ENCODE measurements around the gene FGFBP2.

DNA sequence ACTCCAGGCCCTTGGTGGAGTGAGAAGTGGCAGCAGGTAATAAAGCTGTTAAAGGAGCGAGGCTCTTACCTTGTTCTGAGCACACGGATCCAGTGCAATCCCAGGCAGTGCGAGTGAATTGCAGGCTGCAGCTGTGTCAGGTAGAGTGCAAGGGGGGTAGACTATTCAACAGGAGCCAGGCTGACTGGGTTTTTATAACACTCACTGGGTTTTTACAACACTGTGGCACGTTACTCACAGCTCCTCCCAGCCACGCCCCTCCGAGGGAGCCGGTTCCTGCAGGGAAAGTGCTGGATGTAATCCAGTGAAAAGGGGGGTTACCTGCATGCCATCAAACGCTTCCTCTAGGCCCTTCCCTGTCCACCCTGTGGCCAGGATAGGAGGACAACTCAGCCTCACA, 24.8 kb downstream of the FGFBP2 start:
- TF ChIP-seq, protein P1, sequence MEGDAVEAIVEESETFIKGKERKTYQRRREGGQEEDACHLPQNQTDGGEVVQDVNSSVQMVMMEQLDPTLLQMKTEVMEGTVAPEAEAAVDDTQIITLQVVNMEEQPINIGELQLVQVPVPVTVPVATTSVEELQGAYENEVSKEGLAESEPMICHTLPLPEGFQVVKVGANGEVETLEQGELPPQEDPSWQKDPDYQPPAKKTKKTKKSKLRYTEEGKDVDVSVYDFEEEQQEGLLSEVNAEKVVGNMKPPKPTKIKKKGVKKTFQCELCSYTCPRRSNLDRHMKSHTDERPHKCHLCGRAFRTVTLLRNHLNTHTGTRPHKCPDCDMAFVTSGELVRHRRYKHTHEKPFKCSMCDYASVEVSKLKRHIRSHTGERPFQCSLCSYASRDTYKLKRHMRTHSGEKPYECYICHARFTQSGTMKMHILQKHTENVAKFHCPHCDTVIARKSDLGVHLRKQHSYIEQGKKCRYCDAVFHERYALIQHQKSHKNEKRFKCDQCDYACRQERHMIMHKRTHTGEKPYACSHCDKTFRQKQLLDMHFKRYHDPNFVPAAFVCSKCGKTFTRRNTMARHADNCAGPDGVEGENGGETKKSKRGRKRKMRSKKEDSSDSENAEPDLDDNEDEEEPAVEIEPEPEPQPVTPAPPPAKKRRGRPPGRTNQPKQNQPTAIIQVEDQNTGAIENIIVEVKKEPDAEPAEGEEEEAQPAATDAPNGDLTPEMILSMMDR (conservative IDR thresholded peaks at IDR 0.05; ENCODE audit: low read length): no peak
- TF ChIP-seq EZH2phosphoT487 (IDR thresholded peaks at IDR 0.05; ENCODE audit: borderline replicate concordance): no peak

All from Loucy (cell line).